GM12875 (cell line): ENCODE data around the gene PDLIM4.

ENCODE experiments used
- H3K4me3 ChIP-seq: one replicate; pipeline ENCODE4 v1.5.1; 2011; ENCODE audit warnings: low read depth, low read length, control low read depth
- TF ChIP-seq, protein P1 (sequence below): IDR thresholded peaks from 2 replicates; pipeline ENCODE4 v1.5.1; 2011; ENCODE audit warnings: low read depth, mild to moderate bottlenecking, control low read depth, inconsistent platforms, low read length, moderate library complexity, borderline replicate concordance; ENCODE audit not compliant: insufficient read depth

Gene PDLIM4

DNA sequence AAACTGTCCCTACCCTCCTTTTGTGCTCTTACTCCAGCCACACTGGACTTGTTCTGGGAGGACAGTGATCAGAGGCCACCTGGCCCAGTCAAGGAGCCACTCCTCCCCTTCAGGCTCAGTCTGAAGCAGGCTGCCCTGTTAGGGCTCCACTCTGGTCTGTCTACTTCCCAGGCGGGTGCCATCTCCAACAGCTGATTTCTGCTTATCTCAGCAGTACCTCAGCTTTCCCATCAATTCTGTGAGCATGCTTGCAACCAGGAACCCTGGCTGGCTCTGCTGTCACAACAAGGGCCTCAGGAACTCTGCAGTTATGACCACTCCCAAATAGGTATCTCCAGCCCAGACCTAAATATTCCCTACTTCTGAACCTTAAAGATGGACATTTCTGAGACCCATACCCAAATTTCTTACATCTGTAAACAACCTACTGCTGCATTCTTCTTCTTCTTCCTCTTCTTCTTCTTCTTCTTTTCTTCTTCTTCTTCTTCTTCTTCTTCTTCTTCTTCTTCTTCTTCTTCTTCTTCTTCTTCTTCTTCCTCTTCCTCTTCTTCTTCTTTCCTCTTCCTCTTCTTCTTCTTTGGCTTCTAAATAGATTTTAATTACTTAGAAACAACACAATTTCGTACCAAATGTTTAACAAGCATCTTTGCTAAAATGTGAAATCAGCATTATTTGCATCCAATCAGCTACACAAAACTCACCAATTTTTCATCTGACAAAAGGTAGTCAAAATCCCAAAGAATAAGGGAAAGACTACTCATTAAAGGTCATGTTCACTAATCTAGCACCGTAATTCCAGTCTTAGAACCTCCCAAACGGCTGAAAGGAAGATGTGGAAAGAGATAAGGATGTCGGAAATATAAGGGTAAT lies 23.1 kb downstream of the PDLIM4 start:
- TF ChIP-seq, protein P1, sequence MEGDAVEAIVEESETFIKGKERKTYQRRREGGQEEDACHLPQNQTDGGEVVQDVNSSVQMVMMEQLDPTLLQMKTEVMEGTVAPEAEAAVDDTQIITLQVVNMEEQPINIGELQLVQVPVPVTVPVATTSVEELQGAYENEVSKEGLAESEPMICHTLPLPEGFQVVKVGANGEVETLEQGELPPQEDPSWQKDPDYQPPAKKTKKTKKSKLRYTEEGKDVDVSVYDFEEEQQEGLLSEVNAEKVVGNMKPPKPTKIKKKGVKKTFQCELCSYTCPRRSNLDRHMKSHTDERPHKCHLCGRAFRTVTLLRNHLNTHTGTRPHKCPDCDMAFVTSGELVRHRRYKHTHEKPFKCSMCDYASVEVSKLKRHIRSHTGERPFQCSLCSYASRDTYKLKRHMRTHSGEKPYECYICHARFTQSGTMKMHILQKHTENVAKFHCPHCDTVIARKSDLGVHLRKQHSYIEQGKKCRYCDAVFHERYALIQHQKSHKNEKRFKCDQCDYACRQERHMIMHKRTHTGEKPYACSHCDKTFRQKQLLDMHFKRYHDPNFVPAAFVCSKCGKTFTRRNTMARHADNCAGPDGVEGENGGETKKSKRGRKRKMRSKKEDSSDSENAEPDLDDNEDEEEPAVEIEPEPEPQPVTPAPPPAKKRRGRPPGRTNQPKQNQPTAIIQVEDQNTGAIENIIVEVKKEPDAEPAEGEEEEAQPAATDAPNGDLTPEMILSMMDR = no peak
- H3K4me3 ChIP-seq = no peak overlapping the region

DNA sequence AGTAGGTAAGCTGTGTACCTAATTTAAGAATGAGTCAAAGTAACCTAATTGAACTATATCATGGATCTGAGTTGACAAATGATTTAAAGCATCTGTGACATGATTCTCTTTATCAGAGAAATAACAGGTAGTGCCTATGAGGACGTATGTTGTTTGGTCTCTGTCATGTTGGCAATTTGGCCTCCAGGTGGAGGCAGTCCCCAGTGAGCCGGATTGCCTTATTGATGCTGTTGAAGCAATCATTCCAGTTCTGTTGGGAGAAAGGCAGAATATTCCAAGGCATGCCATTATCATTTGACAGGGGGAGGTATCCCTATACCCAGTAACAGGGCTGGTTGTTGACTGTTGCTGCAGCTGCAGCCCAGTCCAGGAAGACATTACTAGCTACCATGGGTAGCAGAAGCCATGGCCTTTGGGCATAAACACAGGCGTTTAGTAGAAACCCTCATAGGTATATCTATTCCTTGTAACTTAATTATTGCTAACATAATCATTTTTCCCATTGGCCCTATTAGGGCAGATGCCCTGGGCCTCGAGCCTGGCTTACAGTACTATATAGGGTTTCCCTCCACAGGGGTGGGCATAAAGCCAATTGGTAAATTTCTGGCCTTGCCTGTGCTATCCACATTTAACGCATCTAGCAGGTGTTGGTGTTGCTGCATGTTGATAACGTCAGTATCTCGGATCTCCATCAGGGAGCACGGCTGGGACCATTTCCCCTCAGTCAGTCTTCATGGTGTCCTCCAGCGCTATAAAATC lies 24.5 kb downstream of the PDLIM4 start:
- TF ChIP-seq, protein P1 = no peak
- no peak overlapping the region for H3K4me3 ChIP-seq

DNA sequence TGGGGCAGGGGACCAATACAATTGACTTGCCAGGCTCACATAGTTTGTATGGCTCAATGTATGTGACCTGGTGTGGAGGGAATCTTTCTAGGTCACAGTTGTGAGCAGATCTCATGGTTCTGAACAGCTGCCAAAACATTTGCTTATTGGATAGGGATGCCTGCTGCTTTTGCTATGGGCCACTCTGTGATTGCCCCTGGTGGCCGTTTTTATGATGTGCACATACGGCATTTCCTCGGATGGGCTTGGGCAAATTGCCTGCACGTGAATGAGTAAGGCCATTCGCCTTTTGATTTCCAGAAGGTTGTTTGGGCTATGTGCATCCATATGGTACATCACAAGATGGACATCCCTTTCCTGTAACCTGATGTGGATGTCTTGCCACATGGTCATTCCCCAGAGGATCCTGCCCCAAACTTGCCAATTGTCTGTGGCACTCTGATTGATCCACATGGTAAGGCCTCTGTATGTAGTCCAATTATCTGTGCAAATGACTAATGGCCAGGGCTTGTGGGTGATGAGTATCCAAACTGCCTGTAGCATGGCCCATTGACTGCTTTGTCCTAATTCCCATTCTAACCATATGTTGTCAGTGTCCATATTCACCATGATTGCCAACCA lies 26.0 kb downstream of the PDLIM4 start:
- no peak overlapping the region for H3K4me3 ChIP-seq
- TF ChIP-seq, protein P1 = peak; percentile 37

DNA sequence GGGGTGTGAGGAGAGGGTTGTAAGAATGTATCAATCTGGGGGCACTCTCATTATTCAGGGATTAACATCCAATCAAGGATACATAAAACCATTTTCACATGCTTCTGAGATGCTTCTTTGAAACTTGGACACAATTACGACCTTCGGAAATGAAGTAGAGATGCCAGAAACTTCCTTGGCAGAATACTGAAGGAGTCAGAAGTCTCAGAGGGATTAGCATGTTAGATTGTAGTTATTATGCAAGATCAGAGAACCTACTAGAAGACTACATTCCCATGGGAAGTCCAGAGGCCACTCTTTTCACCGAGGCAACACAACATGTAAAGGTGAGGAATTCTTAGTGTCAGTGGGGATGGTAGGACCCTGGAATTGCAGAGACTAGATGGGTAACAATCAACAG lies 31.6 kb downstream of the PDLIM4 start:
- TF ChIP-seq, protein P1 = no peak

DNA sequence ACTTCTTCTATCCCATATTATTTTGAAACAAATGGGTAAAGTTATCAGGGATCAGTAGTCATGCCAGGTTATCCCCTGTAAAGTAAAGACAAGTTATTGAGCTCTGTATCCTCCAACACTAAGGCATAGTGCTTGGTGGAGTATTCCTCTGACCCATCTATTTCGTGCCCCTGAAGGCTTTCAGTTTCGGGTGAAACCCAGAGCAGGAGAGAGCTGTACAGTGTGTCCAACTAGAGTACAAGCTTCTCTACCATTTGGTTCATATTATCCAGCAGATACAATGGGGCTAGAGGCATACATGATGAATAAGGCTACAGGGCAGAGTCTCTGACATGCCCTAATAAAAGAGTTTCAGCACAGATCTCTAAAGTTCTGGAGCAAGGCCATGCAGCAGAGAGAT lies 33.5 kb downstream of the PDLIM4 start:
- no peak overlapping the region for H3K4me3 ChIP-seq
- TF ChIP-seq, protein P1 = no peak

More for the DNA sequence above, 31.6 kb downstream of the PDLIM4 start:
- H3K4me3 ChIP-seq = no peak overlapping the region

DNA sequence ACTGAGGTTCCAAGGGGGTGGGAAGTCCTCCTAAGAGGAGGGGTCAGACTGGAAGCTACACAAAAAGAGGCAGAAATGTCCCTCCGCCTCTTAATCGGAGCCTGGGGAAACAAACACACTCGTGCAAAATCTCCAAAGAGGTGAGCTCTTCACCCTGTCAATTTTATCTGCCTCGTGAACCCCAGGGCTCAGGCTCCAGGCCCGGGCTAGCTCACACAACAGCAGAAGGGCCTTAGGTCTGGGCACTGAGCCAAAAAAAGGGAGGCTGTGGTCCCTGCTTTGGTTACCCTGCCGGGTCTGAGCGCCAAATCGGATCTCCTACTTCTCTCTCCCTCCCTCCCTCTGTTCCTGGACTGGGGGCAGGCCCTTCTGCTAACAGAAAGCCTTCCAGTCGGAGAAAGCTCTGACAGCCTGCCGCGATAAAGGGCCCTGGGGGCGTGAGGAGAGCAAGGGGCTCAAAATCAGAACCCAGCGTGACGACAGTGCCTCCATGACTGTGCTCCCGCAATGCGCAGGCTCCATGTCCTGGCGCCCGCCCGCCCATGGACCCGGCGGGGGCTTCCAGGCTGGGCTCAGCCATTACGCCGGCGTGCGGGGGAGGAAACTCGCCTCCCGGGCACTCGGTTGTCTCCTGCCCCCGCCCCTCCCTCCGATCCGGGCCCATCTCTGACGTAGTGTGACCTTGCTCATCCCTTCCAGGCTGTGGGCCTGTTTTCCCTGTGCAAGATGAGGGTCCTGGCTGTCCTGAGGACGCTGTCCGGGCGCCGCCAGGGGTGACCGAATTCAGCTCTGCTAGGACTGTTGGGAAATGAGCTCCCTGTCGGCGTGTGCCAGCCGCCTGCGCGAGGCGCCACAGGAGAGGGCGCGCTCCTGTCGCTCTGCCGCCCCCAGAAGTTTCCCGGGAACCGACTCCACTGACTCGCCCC lies 35.8 kb downstream of the PDLIM4 start:
- TF ChIP-seq, protein P1 = no peak
- peak overlapping the region; percentile 50 for H3K4me3 ChIP-seq
